ENCODE data around the gene PARVB. TPM values are rescaled to one million over a fixed set of nuclear protein-coding genes. Genes with fewer than 3 reads are reported as not detected.

Gene PARVB
- total RNA-seq (10 to 100 TPM; 82.1 to 84.3 TPM), polyA plus RNA-seq (6.2 TPM)

- POLR2A ChIA-PET = no interaction called here
- CTCF ChIA-PET = no interaction called here
- peak within 1 kb of the TSS; percentile 74 to 92 (median 82) for H3K4me3 Mint-ChIP-seq
- no peaks in the 10 kb centered on the region for H3K9me3 ChIP-seq (ENCODE audit: low read length)
- H3K4me1 ChIP-seq (ENCODE audit: insufficient read depth, low read length) = peaks cover 17% of the 10 kb centered on the region
- H3K9me3 Mint-ChIP-seq = no peaks in the 10 kb centered on the region
- peak in 1 of 5 donors; percentile 13 for DNase-seq
- H3K4me1 Mint-ChIP-seq = peaks cover 30 to 48% (median 33%) of the 10 kb centered on the region in 3 donors
- peak within 1 kb of the TSS; percentile 10 to 90 (median 78) for H3K27ac Mint-ChIP-seq
- no peaks in the 10 kb centered on the region for H3K27me3 ChIP-seq (ENCODE audit: insufficient read depth, low read length, poor library complexity, severe bottlenecking)
- no peaks in the 10 kb centered on the region for H3K36me3 ChIP-seq (ENCODE audit: insufficient read depth, low read length)
- peak within 1 kb of the TSS; percentile 51 for H3K27ac ChIP-seq (ENCODE audit: low read depth, low read length)
- no peaks in the 10 kb centered on the region for H3K27me3 Mint-ChIP-seq
- peaks cover 0 to 1% (median 0%) of the 10 kb centered on the region in 3 donors for H3K36me3 Mint-ChIP-seq
- peak within 1 kb of the TSS; percentile 17 for H3K4me3 ChIP-seq (ENCODE audit: low read length)
Measured at GRCh38 chr22:44024288-44024921, at the start of gene PARVB. Gene PARVB, plus strand, starts transcription at chr22:44024302. Its CDS starts 38 bp downstream, at chr22:44024340.

- Mint-ChIP-seq H3K4me1 (no peaks in the 10 kb centered on the region), H3K9me3 (no peaks in the 10 kb centered on the region), H3K36me3 (peaks cover 14 to 93% (median 34%) of the 10 kb centered on the region in 3 donors), H3K4me3 (no peak overlapping the region), H3K27ac (no peak overlapping the region), H3K27me3 (no peaks in the 10 kb centered on the region)
- no peaks in the 10 kb centered on the region for H3K4me1 ChIP-seq (ENCODE audit: insufficient read depth, low read length)
- no peak for DNase-seq
- peaks cover 45% of the 10 kb centered on the region for H3K36me3 ChIP-seq (ENCODE audit: insufficient read depth, low read length)
- H3K27ac ChIP-seq (ENCODE audit: low read depth, low read length) = no peak overlapping the region
- H3K9me3 ChIP-seq (ENCODE audit: low read length) = no peaks in the 10 kb centered on the region
- H3K27me3 ChIP-seq (ENCODE audit: insufficient read depth, low read length, poor library complexity, severe bottlenecking) = no peaks in the 10 kb centered on the region
- no peak overlapping the region for H3K4me3 ChIP-seq (ENCODE audit: low read length)
- ChIA-PET CTCF (no interaction called here), POLR2A (no interaction called here)
Measured at GRCh38 chr22:43975041-43975440, 49.1 kb upstream of the PARVB start.

DNA sequence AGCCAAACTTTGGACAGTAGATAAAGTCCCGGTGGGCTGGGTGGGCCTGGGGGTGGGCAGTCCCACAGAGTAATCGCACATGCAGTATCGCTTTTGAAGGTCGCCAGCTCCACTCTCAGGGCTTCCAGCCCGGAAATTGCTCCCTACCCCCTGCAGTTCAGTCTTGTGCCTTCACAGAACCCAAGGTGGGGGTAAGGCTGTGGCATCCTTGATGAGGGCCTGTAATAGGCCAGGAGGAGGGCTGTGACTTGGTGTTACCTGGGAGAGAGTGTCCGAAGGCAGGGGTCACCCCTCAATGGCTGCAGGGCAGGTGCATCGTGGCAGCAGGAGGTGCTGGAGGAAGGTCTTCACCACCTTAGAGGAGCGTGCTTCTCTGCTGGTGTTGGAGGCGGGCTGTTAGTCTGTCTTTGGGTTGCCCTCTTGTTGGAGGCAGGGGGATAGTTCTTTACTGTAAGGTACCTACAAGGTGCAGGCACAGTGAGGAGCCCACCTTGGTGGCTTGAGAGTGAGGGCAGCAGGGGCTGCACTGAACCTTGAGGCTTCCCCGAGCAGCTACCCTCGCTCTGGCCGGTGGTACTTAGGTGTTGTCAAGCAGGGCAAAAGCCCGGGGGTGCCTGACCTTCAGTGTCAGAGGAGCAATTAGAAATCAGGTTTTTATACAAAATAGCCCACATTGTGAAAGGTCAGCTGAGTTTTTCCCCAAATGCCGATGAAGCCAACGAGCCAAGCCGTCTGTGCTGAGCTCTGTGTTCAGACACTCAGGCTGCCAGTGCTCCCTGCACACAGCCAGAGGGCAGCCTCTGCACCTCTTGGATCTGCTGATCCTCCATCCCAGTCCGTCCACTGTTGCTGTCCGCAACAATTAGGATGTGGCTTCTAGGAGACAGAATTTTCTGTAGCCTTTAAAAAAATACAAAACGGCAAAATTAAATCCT lies 47.0 kb upstream of the PARVB start:
- no peaks in the 10 kb centered on the region for H3K9me3 Mint-ChIP-seq
- ChIA-PET CTCF (interaction anchor here (1.6 kb wide), 1 partner anchor 17 kb away, joined by 5 read pairs; no protein-coding TSS in a partner anchor), POLR2A (no interaction called here)
- DNase-seq = no peak
- H3K27ac ChIP-seq (ENCODE audit: low read depth, low read length) = no peak overlapping the region
- H3K4me3 ChIP-seq (ENCODE audit: low read length) = no peak overlapping the region
- H3K27ac Mint-ChIP-seq = no peak overlapping the region
- peaks cover 51% of the 10 kb centered on the region for H3K36me3 ChIP-seq (ENCODE audit: insufficient read depth, low read length)
- H3K36me3 Mint-ChIP-seq = peaks cover 14 to 93% (median 31%) of the 10 kb centered on the region in 3 donors
- no peaks in the 10 kb centered on the region for H3K9me3 ChIP-seq (ENCODE audit: low read length)
- no peaks in the 10 kb centered on the region for H3K4me1 Mint-ChIP-seq
- H3K27me3 ChIP-seq (ENCODE audit: insufficient read depth, low read length, poor library complexity, severe bottlenecking) = no peaks in the 10 kb centered on the region
- H3K4me3 Mint-ChIP-seq = no peak overlapping the region
- no peaks in the 10 kb centered on the region for H3K4me1 ChIP-seq (ENCODE audit: insufficient read depth, low read length)
- no peaks in the 10 kb centered on the region for H3K27me3 Mint-ChIP-seq

DNA sequence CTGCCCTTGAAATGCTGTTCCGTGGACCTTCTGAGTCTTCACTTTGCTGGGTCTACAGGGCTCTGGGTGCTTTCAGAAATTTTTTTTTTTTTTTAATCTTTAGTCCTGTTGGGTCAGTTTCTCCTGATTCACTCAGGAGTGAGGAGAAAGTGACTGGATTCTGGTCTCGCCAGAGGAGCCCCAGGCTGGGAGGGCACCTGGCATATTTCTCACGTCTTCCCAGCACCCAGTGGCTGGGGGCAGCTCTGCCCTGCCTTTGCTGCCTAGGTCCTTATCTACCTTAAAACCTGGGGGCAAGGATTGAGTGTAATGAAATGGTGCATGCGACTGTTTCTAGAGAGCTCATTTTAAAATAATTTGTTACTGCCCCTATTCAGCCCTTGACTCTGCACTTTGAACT lies 45.5 kb upstream of the PARVB start:
- H3K4me1 ChIP-seq (ENCODE audit: insufficient read depth, low read length) = no peaks in the 10 kb centered on the region
- H3K9me3 Mint-ChIP-seq = no peaks in the 10 kb centered on the region
- POLR2A ChIA-PET = no interaction called here
- H3K9me3 ChIP-seq (ENCODE audit: low read length) = no peaks in the 10 kb centered on the region
- no peak overlapping the region for H3K4me3 ChIP-seq (ENCODE audit: low read length)
- CTCF ChIA-PET = no interaction called here
- no peak for DNase-seq
- H3K36me3 ChIP-seq (ENCODE audit: insufficient read depth, low read length) = peaks cover 44% of the 10 kb centered on the region
- peak overlapping the region in 2 of 8 donors; percentile 4 to 29 for H3K27ac Mint-ChIP-seq
- H3K4me3 Mint-ChIP-seq = no peak overlapping the region
- no peaks in the 10 kb centered on the region for H3K4me1 Mint-ChIP-seq
- no peaks in the 10 kb centered on the region for H3K27me3 ChIP-seq (ENCODE audit: insufficient read depth, low read length, poor library complexity, severe bottlenecking)
- H3K36me3 Mint-ChIP-seq = peaks cover 11 to 86% (median 28%) of the 10 kb centered on the region in 3 donors
- H3K27me3 Mint-ChIP-seq = no peaks in the 10 kb centered on the region
- H3K27ac ChIP-seq (ENCODE audit: low read depth, low read length) = no peak overlapping the region

GRCh38 chr22:43980579-43980978 lies 43.5 kb upstream of the PARVB start:
- no peaks in the 10 kb centered on the region for H3K4me1 ChIP-seq (ENCODE audit: insufficient read depth, low read length)
- H3K36me3 Mint-ChIP-seq = peaks cover 16 to 85% (median 33%) of the 10 kb centered on the region in 3 donors
- H3K4me1 Mint-ChIP-seq = no peaks in the 10 kb centered on the region

DNA sequence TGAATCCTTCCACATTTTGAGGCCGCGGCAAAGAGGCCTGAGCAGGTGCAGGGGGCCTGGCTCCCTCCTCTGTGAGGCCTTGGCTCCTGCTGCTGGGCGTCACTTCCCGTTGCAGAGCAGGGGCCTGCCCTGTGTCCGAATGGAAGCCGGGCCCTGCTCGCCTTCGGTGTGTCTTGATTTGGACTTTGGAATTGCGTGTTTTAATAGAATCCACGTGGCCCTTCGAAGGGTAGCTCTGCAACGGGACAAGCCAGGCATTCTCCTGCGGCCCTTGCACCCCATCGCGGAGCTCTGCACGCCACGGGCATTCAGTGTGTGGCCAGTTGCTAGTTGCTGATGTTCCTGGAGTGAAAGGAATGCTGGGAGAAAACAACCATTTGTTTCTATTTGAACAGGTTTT lies 43.1 kb upstream of the PARVB start:
- Histone ChIP-seq H3K36me3 (ENCODE audit: insufficient read depth, low read length) (peaks cover 47% of the 10 kb centered on the region), H3K9me3 (ENCODE audit: low read length) (no peaks in the 10 kb centered on the region), H3K4me3 (ENCODE audit: low read length) (no peak overlapping the region), H3K27me3 (ENCODE audit: insufficient read depth, low read length, poor library complexity, severe bottlenecking) (no peaks in the 10 kb centered on the region), H3K4me1 (ENCODE audit: insufficient read depth, low read length) (no peaks in the 10 kb centered on the region), H3K27ac (ENCODE audit: low read depth, low read length) (no peak overlapping the region)
- CTCF ChIA-PET = interaction anchor here (0.7 to 2.1 kb wide), 2 partner anchors 12 to 13 kb away, joined by 3 to 7 read pairs; no protein-coding TSS in a partner anchor
- Mint-ChIP-seq H3K36me3 (peaks cover 16 to 83% (median 31%) of the 10 kb centered on the region in 3 donors), H3K4me3 (no peak overlapping the region), H3K27ac (peak overlapping the region in 1 of 8 donors; percentile 29), H3K9me3 (no peaks in the 10 kb centered on the region), H3K4me1 (no peaks in the 10 kb centered on the region), H3K27me3 (no peaks in the 10 kb centered on the region)
- no peak for DNase-seq
- POLR2A ChIA-PET = no interaction called here

More at GRCh38 chr22:43980579-43980978, 43.5 kb upstream of the PARVB start:
- Histone ChIP-seq H3K9me3 (ENCODE audit: low read length) (no peaks in the 10 kb centered on the region), H3K4me3 (ENCODE audit: low read length) (no peak overlapping the region), H3K27me3 (ENCODE audit: insufficient read depth, low read length, poor library complexity, severe bottlenecking) (no peaks in the 10 kb centered on the region), H3K36me3 (ENCODE audit: insufficient read depth, low read length) (peaks cover 49% of the 10 kb centered on the region), H3K27ac (ENCODE audit: low read depth, low read length) (no peak overlapping the region)
- DNase-seq = no peak
- H3K27me3 Mint-ChIP-seq = no peaks in the 10 kb centered on the region
- H3K9me3 Mint-ChIP-seq = no peaks in the 10 kb centered on the region
- ChIA-PET POLR2A (no interaction called here), CTCF (interaction anchor here (0.7 to 2.1 kb wide), 2 partner anchors 13 to 14 kb away, joined by 3 to 7 read pairs; no protein-coding TSS in a partner anchor)
- peak overlapping the region in 1 of 8 donors; percentile 63 for H3K27ac Mint-ChIP-seq
- H3K4me3 Mint-ChIP-seq = no peak overlapping the region

- Histone ChIP-seq H3K27ac (ENCODE audit: low read depth, low read length) (no peak overlapping the region), H3K4me3 (ENCODE audit: low read length) (no peak overlapping the region), H3K27me3 (ENCODE audit: insufficient read depth, low read length, poor library complexity, severe bottlenecking) (no peaks in the 10 kb centered on the region), H3K4me1 (ENCODE audit: insufficient read depth, low read length) (no peaks in the 10 kb centered on the region), H3K9me3 (ENCODE audit: low read length) (no peaks in the 10 kb centered on the region), H3K36me3 (ENCODE audit: insufficient read depth, low read length) (peaks cover 33% of the 10 kb centered on the region)
- ChIA-PET POLR2A (no interaction called here), CTCF (interaction anchor here (1.3 kb wide), 1 partner anchor 10 kb away, joined by 4 read pairs; no protein-coding TSS in a partner anchor)
- no peaks in the 10 kb centered on the region for H3K4me1 Mint-ChIP-seq
- no peaks in the 10 kb centered on the region for H3K27me3 Mint-ChIP-seq
- DNase-seq = no peak
- H3K9me3 Mint-ChIP-seq = no peaks in the 10 kb centered on the region
- H3K4me3 Mint-ChIP-seq = no peak overlapping the region
- H3K36me3 Mint-ChIP-seq = peaks cover 13 to 82% (median 32%) of the 10 kb centered on the region in 3 donors
- H3K27ac Mint-ChIP-seq = peak overlapping the region in 1 of 8 donors; percentile 26
Measured at GRCh38 chr22:43983808-43984207, 40.3 kb upstream of the PARVB start.

DNA sequence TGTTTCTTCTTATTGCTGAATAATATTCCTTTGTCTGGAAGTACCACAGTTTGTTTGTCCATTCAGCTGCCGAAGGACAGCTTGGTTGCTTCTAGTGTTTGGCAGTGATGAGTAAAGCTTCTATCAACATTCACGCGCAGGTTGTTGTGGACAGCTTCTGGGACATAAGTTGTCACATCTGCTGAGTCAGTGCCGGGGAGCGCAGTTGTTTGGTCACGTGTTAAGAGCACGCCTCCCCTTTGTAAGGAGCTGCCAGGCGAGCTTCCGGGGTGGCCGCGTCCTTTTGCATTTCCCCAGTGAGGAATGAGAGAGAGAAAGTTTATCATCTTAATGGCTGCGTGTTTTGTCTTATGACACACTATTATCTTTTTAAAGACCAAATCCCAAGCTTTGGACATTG lies 38.6 kb upstream of the PARVB start:
- no peaks in the 10 kb centered on the region for H3K4me1 ChIP-seq (ENCODE audit: insufficient read depth, low read length)
- Mint-ChIP-seq H3K4me3 (no peak overlapping the region), H3K36me3 (peaks cover 10 to 83% (median 32%) of the 10 kb centered on the region in 3 donors), H3K4me1 (no peaks in the 10 kb centered on the region), H3K27me3 (no peaks in the 10 kb centered on the region), H3K27ac (peak overlapping the region in 1 of 8 donors; percentile 56), H3K9me3 (no peaks in the 10 kb centered on the region)
- ChIA-PET CTCF (no interaction called here), POLR2A (no interaction called here)
- no peak overlapping the region for H3K27ac ChIP-seq (ENCODE audit: low read depth, low read length)
- no peaks in the 10 kb centered on the region for H3K27me3 ChIP-seq (ENCODE audit: insufficient read depth, low read length, poor library complexity, severe bottlenecking)
- H3K4me3 ChIP-seq (ENCODE audit: low read length) = no peak overlapping the region
- peaks cover 38% of the 10 kb centered on the region for H3K36me3 ChIP-seq (ENCODE audit: insufficient read depth, low read length)
- no peaks in the 10 kb centered on the region for H3K9me3 ChIP-seq (ENCODE audit: low read length)
- no peak for DNase-seq
